Measurements from ENCODE around the gene THSD4.

THSD4 gene

GRCh38 chr15:71825021-71825730, 709.9 kb downstream of the THSD4 start:
- no peak for DNase-seq

DNA sequence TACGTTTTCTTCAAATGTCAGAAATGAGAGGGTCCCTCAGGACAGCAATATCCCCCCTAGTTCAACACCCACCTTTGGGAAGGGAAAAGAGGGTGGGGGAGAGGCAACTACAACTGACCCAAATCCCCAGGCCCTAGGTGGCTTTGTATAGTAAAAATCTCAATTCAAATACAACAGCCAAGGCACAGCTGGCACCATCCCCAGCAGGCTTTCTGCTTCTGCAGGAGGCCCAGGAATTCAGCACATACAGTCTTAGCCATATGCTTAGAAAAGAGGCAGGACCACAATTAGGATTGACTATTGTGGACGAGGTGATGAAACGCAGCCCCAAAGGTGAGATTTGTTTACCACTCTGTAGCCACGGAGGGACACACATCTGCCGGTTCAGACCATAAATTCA, 710.9 kb downstream of the THSD4 start:
- no peak for DNase-seq

GRCh38 chr15:71830981-71831380, 715.7 kb downstream of the THSD4 start:
- DNase-seq: no peak
